ENCODE data around the gene PRRT1. TPM values are rescaled to one million over a fixed set of nuclear protein-coding genes. Genes with fewer than 3 reads are reported as not detected.
A peak's percentile ranks its signal among the peaks of the same experiment; 100 is the strongest.

PRRT1 gene
- total and polyA plus RNA-seq, 3 experiments from 2014 or later: 0.35 to 0.72 (median 0.55) TPM

- H3K9me3 ChIP-seq (ENCODE audit: low read length): no peaks in the 10 kb centered on the region
- no peak for DNase-seq
- H3K27ac Mint-ChIP-seq: no peak overlapping the region
These were observed 6.3 kb upstream of the PRRT1 start for GRCh38 chr6:32158052-32158451.

GRCh38 chr6:32156891-32157290 lies 5.2 kb upstream of the PRRT1 start:
- POLR2A ChIA-PET: no interaction called here
- no peak for DNase-seq
- peaks cover 0 to 1% of the 10 kb centered on the region in 2 donors for H3K27me3 Mint-ChIP-seq
- Histone ChIP-seq H3K4me3 (ENCODE audit: low read length) (no peak overlapping the region), H3K27me3 (ENCODE audit: insufficient read depth, low read length, poor library complexity, severe bottlenecking) (no peaks in the 10 kb centered on the region), H3K9me3 (ENCODE audit: low read length) (no peaks in the 10 kb centered on the region), H3K4me1 (ENCODE audit: insufficient read depth, low read length) (peaks cover 27% of the 10 kb centered on the region), H3K27ac (ENCODE audit: low read depth, low read length) (no peak overlapping the region), H3K36me3 (ENCODE audit: insufficient read depth, low read length) (peaks cover 19% of the 10 kb centered on the region)
- no peaks in the 10 kb centered on the region for H3K9me3 Mint-ChIP-seq
- CTCF ChIA-PET: no interaction called here
- H3K4me1 Mint-ChIP-seq: peaks cover 28 to 41% (median 31%) of the 10 kb centered on the region in 3 donors
- peak overlapping the region in 1 of 8 donors; percentile 19 for H3K27ac Mint-ChIP-seq
- no peak overlapping the region for H3K4me3 Mint-ChIP-seq
- peaks cover 7 to 29% (median 13%) of the 10 kb centered on the region in 3 donors for H3K36me3 Mint-ChIP-seq

More at GRCh38 chr6:32158052-32158451, 6.3 kb upstream of the PRRT1 start:
- POLR2A ChIA-PET: no interaction called here
- CTCF ChIA-PET: no interaction called here
- Mint-ChIP-seq H3K4me1 (peaks cover 22 to 30% (median 24%) of the 10 kb centered on the region in 3 donors), H3K27me3 (no peaks in the 10 kb centered on the region), H3K9me3 (no peaks in the 10 kb centered on the region), H3K36me3 (peaks cover 7 to 35% (median 13%) of the 10 kb centered on the region in 3 donors), H3K4me3 (peak overlapping the region in 1 of 7 donors; percentile 50)
- H3K36me3 ChIP-seq (ENCODE audit: insufficient read depth, low read length): peaks cover 19% of the 10 kb centered on the region
- H3K27me3 ChIP-seq (ENCODE audit: insufficient read depth, low read length, poor library complexity, severe bottlenecking): no peaks in the 10 kb centered on the region
- H3K4me1 ChIP-seq (ENCODE audit: insufficient read depth, low read length): peaks cover 16% of the 10 kb centered on the region
- no peak overlapping the region for H3K27ac ChIP-seq (ENCODE audit: low read depth, low read length)
- no peak overlapping the region for H3K4me3 ChIP-seq (ENCODE audit: low read length)

GRCh38 chr6:32154514-32155161 lies 2.9 kb upstream of the PRRT1 start:
- CTCF ChIA-PET: interaction anchor here (0.9 to 1.3 kb wide), 7 partner anchors 16 to 40 kb away, joined by 3 to 6 read pairs (median 4); partner anchors contain the start of genes ATF6B and GPSM3

GRCh38 chr6:32153564-32154513 lies 2.1 kb upstream of the PRRT1 start, which contains the start of gene PPT2:
TSS of gene PPT2 (plus strand) at chr6:32154141. CDS start at chr6:32154595, 454 bp downstream.
- Histone ChIP-seq H3K36me3 (ENCODE audit: insufficient read depth, low read length) (peaks cover 19% of the 10 kb centered on the region), H3K9me3 (ENCODE audit: low read length) (no peaks in the 10 kb centered on the region), H3K4me3 (ENCODE audit: low read length) (peak within 1 kb of the TSS; percentile 93), H3K4me1 (ENCODE audit: insufficient read depth, low read length) (peaks cover 27% of the 10 kb centered on the region), H3K27me3 (ENCODE audit: insufficient read depth, low read length, poor library complexity, severe bottlenecking) (no peaks in the 10 kb centered on the region), H3K27ac (ENCODE audit: low read depth, low read length) (peak within 1 kb of the TSS; percentile 82)
- H3K9me3 Mint-ChIP-seq: no peaks in the 10 kb centered on the region
- ChIA-PET CTCF (interaction anchor here (1.0 to 1.3 kb wide), 6 partner anchors 17 to 41 kb away, joined by 3 to 6 read pairs (median 4); partner anchors contain the start of gene ATF6B), POLR2A (interaction anchor here (0.6 to 0.9 kb wide), 3 partner anchors 24 to 319 kb away, joined by 3 read pairs; partner anchors contain the start of gene FKBPL)
- H3K27ac Mint-ChIP-seq: peak within 1 kb of the TSS; percentile 81 to 97 (median 96)
- H3K4me1 Mint-ChIP-seq: peaks cover 37 to 61% (median 45%) of the 10 kb centered on the region in 3 donors
- DNase-seq: peak; percentile 68 to 87 (median 81)
- H3K27me3 Mint-ChIP-seq: peaks cover 18 to 19% of the 10 kb centered on the region in 2 donors
- peaks cover 7 to 25% (median 13%) of the 10 kb centered on the region in 3 donors for H3K36me3 Mint-ChIP-seq
- peak within 1 kb of the TSS; percentile 92 to 100 (median 98) for H3K4me3 Mint-ChIP-seq

More at GRCh38 chr6:32154514-32155161, 2.9 kb upstream of the PRRT1 start:
- Histone ChIP-seq H3K36me3 (ENCODE audit: insufficient read depth, low read length) (peaks cover 19% of the 10 kb centered on the region), H3K4me1 (ENCODE audit: insufficient read depth, low read length) (peaks cover 27% of the 10 kb centered on the region), H3K27me3 (ENCODE audit: insufficient read depth, low read length, poor library complexity, severe bottlenecking) (no peaks in the 10 kb centered on the region), H3K9me3 (ENCODE audit: low read length) (no peaks in the 10 kb centered on the region), H3K27ac (ENCODE audit: low read depth, low read length) (peak overlapping the region; percentile 82), H3K4me3 (ENCODE audit: low read length) (peak overlapping the region; percentile 93)
- H3K27me3 Mint-ChIP-seq: peaks cover 15% of the 10 kb centered on the region in 2 donors
- no peaks in the 10 kb centered on the region for H3K9me3 Mint-ChIP-seq
- peak overlapping the region; percentile 92 to 100 (median 98) for H3K4me3 Mint-ChIP-seq
- peaks cover 7 to 29% (median 13%) of the 10 kb centered on the region in 3 donors for H3K36me3 Mint-ChIP-seq
- POLR2A ChIA-PET: interaction anchor here (0.6 to 0.9 kb wide), 3 partner anchors 25 to 319 kb away, joined by 3 read pairs; partner anchors contain the start of gene FKBPL
- H3K4me1 Mint-ChIP-seq: peaks cover 35 to 56% (median 43%) of the 10 kb centered on the region in 3 donors
- peak overlapping the region; percentile 56 to 97 (median 95) for H3K27ac Mint-ChIP-seq
- peak; percentile 52 to 78 (median 63) for DNase-seq

GRCh38 chr6:32152769-32153563 lies 1.2 kb upstream of the PRRT1 start:
- Histone ChIP-seq H3K4me1 (ENCODE audit: insufficient read depth, low read length) (peaks cover 27% of the 10 kb centered on the region), H3K27me3 (ENCODE audit: insufficient read depth, low read length, poor library complexity, severe bottlenecking) (no peaks in the 10 kb centered on the region), H3K27ac (ENCODE audit: low read depth, low read length) (peak overlapping the region; percentile 82), H3K9me3 (ENCODE audit: low read length) (no peaks in the 10 kb centered on the region), H3K36me3 (ENCODE audit: insufficient read depth, low read length) (peaks cover 11% of the 10 kb centered on the region), H3K4me3 (ENCODE audit: low read length) (no peak overlapping the region)
- no peak for DNase-seq
- Mint-ChIP-seq H3K9me3 (peaks cover 0 to 3% (median 0%) of the 10 kb centered on the region in 5 donors), H3K4me3 (peak overlapping the region; percentile 59 to 98 (median 73)), H3K4me1 (peaks cover 44 to 70% (median 50%) of the 10 kb centered on the region in 3 donors), H3K27me3 (peaks cover 21 to 28% of the 10 kb centered on the region in 2 donors), H3K36me3 (peaks cover 6 to 18% (median 10%) of the 10 kb centered on the region in 3 donors), H3K27ac (peak overlapping the region; percentile 81 to 97 (median 86))
- POLR2A ChIA-PET: no interaction called here
- CTCF ChIA-PET: interaction anchor here (0.9 to 1.9 kb wide), 4 partner anchors 24 to 67 kb away, joined by 3 to 4 read pairs (median 4); no protein-coding TSS in a partner anchor

DNA sequence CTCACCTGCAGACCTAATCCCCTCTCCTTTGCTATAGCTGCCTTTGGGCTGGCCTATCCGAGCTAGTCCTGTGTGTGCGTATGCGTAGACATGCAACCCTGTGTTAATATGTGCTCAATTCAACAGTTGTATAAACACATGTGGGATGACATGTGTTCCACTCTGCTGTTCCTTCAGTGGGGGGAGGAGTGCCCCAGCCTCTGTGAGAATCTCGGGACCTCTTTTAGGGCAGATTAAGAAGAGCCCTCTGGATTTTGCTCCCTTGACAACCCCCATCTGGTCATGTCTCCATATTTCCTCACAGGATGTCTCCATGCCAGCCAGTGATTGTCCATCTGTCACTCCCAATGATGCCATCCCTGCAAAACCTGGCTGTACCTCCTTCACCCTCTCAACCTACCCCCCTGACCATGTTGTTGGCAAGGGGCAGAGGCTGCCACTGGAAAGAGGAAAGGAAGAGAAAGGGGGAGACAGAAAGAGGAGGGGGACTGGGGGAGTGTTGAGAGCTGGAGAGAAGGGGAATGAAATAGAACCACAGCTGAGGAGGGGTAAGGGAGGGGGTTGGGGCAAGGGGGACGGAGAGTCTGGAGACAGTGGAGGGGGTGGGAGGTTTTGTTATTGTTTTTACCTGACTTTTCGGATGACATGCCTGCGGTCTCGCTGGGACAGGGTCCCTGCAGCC lies 417 bp downstream of the PRRT1 start:
- peaks cover 0 to 8% (median 0%) of the 10 kb centered on the region in 5 donors for H3K9me3 Mint-ChIP-seq
- peak overlapping the region in 6 of 7 donors; percentile 8 to 74 (median 26) for H3K4me3 Mint-ChIP-seq
- Histone ChIP-seq H3K4me1 (ENCODE audit: insufficient read depth, low read length) (peaks cover 27% of the 10 kb centered on the region), H3K27me3 (ENCODE audit: insufficient read depth, low read length, poor library complexity, severe bottlenecking) (no peaks in the 10 kb centered on the region), H3K36me3 (ENCODE audit: insufficient read depth, low read length) (peaks cover 2% of the 10 kb centered on the region), H3K9me3 (ENCODE audit: low read length) (no peaks in the 10 kb centered on the region), H3K4me3 (ENCODE audit: low read length) (peak overlapping the region; percentile 17), H3K27ac (ENCODE audit: low read depth, low read length) (no peak overlapping the region)
- ChIA-PET CTCF (interaction anchor here (0.6 to 1.9 kb wide), 5 partner anchors 19 to 1368 kb away, joined by 3 to 4 read pairs (median 3); no protein-coding TSS in a partner anchor), POLR2A (interaction anchor here (0.6 kb wide), 1 partner anchor 80 kb away, joined by 5 read pairs; no protein-coding TSS in a partner anchor)
- no peak for DNase-seq
- H3K27me3 Mint-ChIP-seq: peaks cover 25 to 40% of the 10 kb centered on the region in 2 donors
- H3K27ac Mint-ChIP-seq: peak overlapping the region in 5 of 8 donors; percentile 22 to 83 (median 51)
- peaks cover 0 to 11% (median 8%) of the 10 kb centered on the region in 3 donors for H3K36me3 Mint-ChIP-seq
- peaks cover 52 to 75% (median 63%) of the 10 kb centered on the region in 3 donors for H3K4me1 Mint-ChIP-seq

Measured in CD8-positive, alpha-beta memory T cell (primary cell).